HAP-1 (cell line): ENCODE results near the gene AOPEP.

ENCODE experiments used
- DNase-seq, 2 experiments: peaks; one replicate each; pipeline ENCODE4 v3.0.0-alpha.2; 2016 to 2020; ENCODE audit warnings: low spot score in 2 of 2
- H3K27me3 ChIP-seq: fragments of 250-450 bp; sonication (Bioruptor Pico); 2 replicates; pipeline ENCODE4 v1.5.1; 2020; ENCODE audit warnings: low read depth, mild to moderate bottlenecking, moderate library complexity
- H3K36me3 ChIP-seq: fragments of 250-450 bp; sonication (Bioruptor Pico); replicated peaks from 2 replicates; pipeline ENCODE4 v1.5.1; 2020; ENCODE audit warnings: mild to moderate bottlenecking
- H3K4me1 ChIP-seq: fragments of 250-450 bp; sonication (Bioruptor Pico); 2 replicates; pipeline ENCODE4 v1.5.1; 2020; ENCODE audit warnings: mild to moderate bottlenecking
- H3K4me3 ChIP-seq: fragments of 250-450 bp; sonication (Bioruptor Pico); 2 replicates; pipeline ENCODE4 v1.5.1; 2020; ENCODE audit warnings: mild to moderate bottlenecking, moderate library complexity
- H3K9me3 ChIP-seq: fragments of 250-450 bp; sonication (Bioruptor Pico); 2 replicates; pipeline ENCODE4 v1.5.1; 2020; ENCODE audit warnings: mild to moderate bottlenecking, moderate library complexity
- in situ Hi-C: fragments of 300-500 bp; cut with MboI; formaldehyde crosslinking; loops from 3 replicates; pipeline ENCODE4 v1.14.3; 2020; ENCODE audit warnings: low sequenced_read_pairs, inconsistent platforms, mixed read lengths

Gene AOPEP

GRCh38 chr9:94697972-94698581 lies 28.4 kb upstream of the AOPEP start:
- Histone ChIP-seq H3K9me3 (no peaks in the 10 kb centered on the region), H3K4me3 (no peak overlapping the region), H3K36me3 (no peaks in the 10 kb centered on the region), H3K4me1 (peaks cover 15% of the 10 kb centered on the region), H3K27me3 (no peaks in the 10 kb centered on the region)
- DNase-seq = no peak
- in situ Hi-C loops = no loop called here

- Histone ChIP-seq H3K4me1 (peaks cover 7% of the 10 kb centered on the region), H3K36me3 (no peaks in the 10 kb centered on the region), H3K4me3 (no peak overlapping the region), H3K9me3 (no peaks in the 10 kb centered on the region), H3K27me3 (no peaks in the 10 kb centered on the region)
- DNase-seq = no peak
- in situ Hi-C loops = no loop called here
Measured at GRCh38 chr9:94699715-94700373, 26.7 kb upstream of the AOPEP start.

GRCh38 chr9:94700445-94700844 lies 26.1 kb upstream of the AOPEP start:
- Histone ChIP-seq H3K4me3 (no peak overlapping the region), H3K9me3 (no peaks in the 10 kb centered on the region), H3K27me3 (no peaks in the 10 kb centered on the region), H3K36me3 (no peaks in the 10 kb centered on the region), H3K4me1 (peaks cover 7% of the 10 kb centered on the region)
- in situ Hi-C loops = no loop called here
- DNase-seq = no peak

GRCh38 chr9:94703488-94704140 lies 22.9 kb upstream of the AOPEP start:
- Histone ChIP-seq H3K9me3 (no peaks in the 10 kb centered on the region), H3K27me3 (no peaks in the 10 kb centered on the region), H3K4me3 (no peak overlapping the region), H3K4me1 (peaks cover 7% of the 10 kb centered on the region), H3K36me3 (no peaks in the 10 kb centered on the region)
- DNase-seq = no peak
- in situ Hi-C loops = no loop called here

- H3K4me1 ChIP-seq = peaks cover 7% of the 10 kb centered on the region
- no peak overlapping the region for H3K4me3 ChIP-seq
- DNase-seq = no peak
- no peaks in the 10 kb centered on the region for H3K9me3 ChIP-seq
- no peaks in the 10 kb centered on the region for H3K27me3 ChIP-seq
- H3K36me3 ChIP-seq = no peaks in the 10 kb centered on the region
- in situ Hi-C loops = no loop called here
Measured at GRCh38 chr9:94705162-94705702, 21.3 kb upstream of the AOPEP start.

GRCh38 chr9:94706922-94707321 lies 19.6 kb upstream of the AOPEP start:
- Histone ChIP-seq H3K36me3 (no peaks in the 10 kb centered on the region), H3K4me3 (no peak overlapping the region), H3K9me3 (no peaks in the 10 kb centered on the region), H3K27me3 (no peaks in the 10 kb centered on the region), H3K4me1 (peaks cover 7% of the 10 kb centered on the region)
- DNase-seq = no peak
- in situ Hi-C loops = no loop called here

- H3K9me3 ChIP-seq = no peaks in the 10 kb centered on the region
- H3K36me3 ChIP-seq = no peaks in the 10 kb centered on the region
- H3K4me3 ChIP-seq = no peak overlapping the region
- no peaks in the 10 kb centered on the region for H3K27me3 ChIP-seq
- in situ Hi-C loops = no loop called here
- no peak for DNase-seq
- H3K4me1 ChIP-seq = no peaks in the 10 kb centered on the region
Measured at GRCh38 chr9:94713436-94714215, 12.9 kb upstream of the AOPEP start.

GRCh38 chr9:94714494-94714893 lies 12.0 kb upstream of the AOPEP start:
- Histone ChIP-seq H3K9me3 (no peaks in the 10 kb centered on the region), H3K27me3 (no peaks in the 10 kb centered on the region)
- in situ Hi-C loops = no loop called here

GRCh38 chr9:94717761-94718160 lies 8.7 kb upstream of the AOPEP start:
- in situ Hi-C loops = no loop called here
- Histone ChIP-seq H3K4me1 (peaks cover 19% of the 10 kb centered on the region), H3K36me3 (no peaks in the 10 kb centered on the region), H3K4me3 (no peak overlapping the region), H3K9me3 (no peaks in the 10 kb centered on the region), H3K27me3 (no peaks in the 10 kb centered on the region)
- DNase-seq = no peak

More at GRCh38 chr9:94714494-94714893, 12.0 kb upstream of the AOPEP start:
- no peaks in the 10 kb centered on the region for H3K36me3 ChIP-seq
- H3K4me3 ChIP-seq = no peak overlapping the region
- DNase-seq = no peak
- peaks cover 2% of the 10 kb centered on the region for H3K4me1 ChIP-seq

GRCh38 chr9:94718936-94719335 lies 7.6 kb upstream of the AOPEP start:
- no peak for DNase-seq
- H3K9me3 ChIP-seq = no peaks in the 10 kb centered on the region
- H3K4me1 ChIP-seq = peaks cover 19% of the 10 kb centered on the region
- in situ Hi-C loops = no loop called here
- H3K27me3 ChIP-seq = no peaks in the 10 kb centered on the region
- no peaks in the 10 kb centered on the region for H3K36me3 ChIP-seq
- H3K4me3 ChIP-seq = no peak overlapping the region

GRCh38 chr9:94719878-94720277 lies 6.6 kb upstream of the AOPEP start:
- Histone ChIP-seq H3K36me3 (no peaks in the 10 kb centered on the region), H3K4me3 (no peak overlapping the region), H3K4me1 (peaks cover 19% of the 10 kb centered on the region), H3K27me3 (no peaks in the 10 kb centered on the region), H3K9me3 (no peaks in the 10 kb centered on the region)
- in situ Hi-C loops = no loop called here
- DNase-seq = peak in 1 of 2 experiments; percentile 44

- peak; percentile 67 to 95 for DNase-seq
- no peaks in the 10 kb centered on the region for H3K27me3 ChIP-seq
- no peak overlapping the region for H3K4me3 ChIP-seq
- no peaks in the 10 kb centered on the region for H3K9me3 ChIP-seq
- no peaks in the 10 kb centered on the region for H3K36me3 ChIP-seq
- in situ Hi-C loops = no loop called here
- peaks cover 19% of the 10 kb centered on the region for H3K4me1 ChIP-seq
Measured at GRCh38 chr9:94720846-94721549, 5.5 kb upstream of the AOPEP start.

- Histone ChIP-seq H3K36me3 (no peaks in the 10 kb centered on the region), H3K4me3 (no peak overlapping the region), H3K27me3 (no peaks in the 10 kb centered on the region), H3K4me1 (peaks cover 22% of the 10 kb centered on the region), H3K9me3 (no peaks in the 10 kb centered on the region)
- in situ Hi-C loops = no loop called here
- no peak for DNase-seq
Measured at GRCh38 chr9:94721754-94722153, 4.7 kb upstream of the AOPEP start.
